Astrocyte (in vitro differentiated cells and primary cell): Measurements from ENCODE around the gene NEMP2. TPM values are rescaled to one million over a fixed set of nuclear protein-coding genes. Genes with fewer than 3 reads are reported as not detected.

Experiments used
- DNase-seq: peaks from one replicate; pipeline ENCODE4 v3.0.0-alpha.2; 2010; ENCODE audit warnings: low read depth
- FAIRE-seq: peaks from 2 replicates; lab custom pipeline; 2011; peaks lifted over from hg19 to GRCh38; lab: Jason Lieb, UNC
- H2AFZ ChIP-seq: 2 replicates; pipeline ENCODE4 v1.6.0; 2012; ENCODE audit warnings: low read depth, low read length, inconsistent platforms
- H3K27ac ChIP-seq: 2 replicates; pipeline ENCODE4 v1.5.1; 2011; ENCODE audit warnings: low read depth, low read length, inconsistent platforms
- H3K27me3 ChIP-seq: 2 replicates; pipeline ENCODE4 v1.6.0; 2011; ENCODE audit warnings: low read length, inconsistent platforms; ENCODE audit not compliant: insufficient read depth
- H3K36me3 ChIP-seq: 2 replicates; pipeline ENCODE4 v1.5.1; 2011; ENCODE audit warnings: low read length, inconsistent platforms; ENCODE audit not compliant: insufficient read depth
- H3K4me1 ChIP-seq: 2 replicates; pipeline ENCODE4 v1.5.1; 2011; ENCODE audit warnings: low read length, inconsistent platforms; ENCODE audit not compliant: insufficient read depth
- H3K4me2 ChIP-seq: 2 replicates; pipeline ENCODE4 v1.6.0; 2012; ENCODE audit warnings: low read length, inconsistent platforms
- H3K4me3 ChIP-seq: 2 replicates; pipeline ENCODE4 v1.5.1; 2011; ENCODE audit warnings: low read depth, mild to moderate bottlenecking, low read length, inconsistent platforms; ENCODE audit not compliant: insufficient read depth
- H3K79me2 ChIP-seq: 2 replicates; pipeline ENCODE4 v1.6.0; 2012; ENCODE audit warnings: mild to moderate bottlenecking, low read length, inconsistent platforms; ENCODE audit not compliant: insufficient read depth
- H3K9ac ChIP-seq: 2 replicates; pipeline ENCODE4 v1.6.0; 2012; ENCODE audit warnings: mild to moderate bottlenecking, low read length, inconsistent platforms
- H3K9me3 ChIP-seq: 2 replicates; pipeline ENCODE4 v1.5.1; 2012; ENCODE audit warnings: low read depth, mild to moderate bottlenecking, low read length, inconsistent platforms; ENCODE audit not compliant: insufficient read depth
- H4K20me1 ChIP-seq: 2 replicates; pipeline ENCODE4 v1.6.0; 2012; ENCODE audit warnings: low read length, inconsistent platforms; ENCODE audit not compliant: insufficient read depth
- H3K27ac Mint-ChIP-seq: one replicate; pipeline ENCODE4 v1.8.0; 2021; ENCODE audit warnings: mild to moderate bottlenecking, mixed read lengths; ENCODE audit not compliant: unreplicated experiment
- H3K27me3 Mint-ChIP-seq: one replicate; pipeline ENCODE4 v1.8.0; 2021; ENCODE audit warnings: low read depth, mixed read lengths; ENCODE audit not compliant: unreplicated experiment
- H3K36me3 Mint-ChIP-seq: one replicate; pipeline ENCODE4 v1.8.0; 2021; ENCODE audit warnings: low read depth, mixed read lengths; ENCODE audit not compliant: unreplicated experiment
- H3K4me1 Mint-ChIP-seq: one replicate; pipeline ENCODE4 v1.8.0; 2021; ENCODE audit warnings: low read depth, mixed read lengths; ENCODE audit not compliant: unreplicated experiment
- H3K4me3 Mint-ChIP-seq: one replicate; pipeline ENCODE4 v1.8.0; 2021; ENCODE audit warnings: mild to moderate bottlenecking, moderate library complexity, mixed read lengths; ENCODE audit not compliant: unreplicated experiment
- H3K9me3 Mint-ChIP-seq: one replicate; pipeline ENCODE4 v1.8.0; 2021; ENCODE audit warnings: mild to moderate bottlenecking, mixed read lengths; ENCODE audit not compliant: unreplicated experiment
- CTCF ChIP-seq: IDR thresholded peaks from 2 replicates; pipeline ENCODE4 v1.5.1; 2011; ENCODE audit warnings: low read depth, mild to moderate bottlenecking, inconsistent platforms, low read length, moderate library complexity; ENCODE audit not compliant: insufficient read depth
- EZH2 ChIP-seq: IDR thresholded peaks from 2 replicates; pipeline ENCODE4 v1.6.1; 2012; ENCODE audit warnings: mild to moderate bottlenecking, low read length, inconsistent platforms; ENCODE audit not compliant: insufficient read depth
- total RNA-seq: library from RNA; stranded (reverse); gene quantifications from 2 replicates; pipeline ENCODE4 v1.2.1, GENCODE V29; 2021

The NEMP2 gene
- total RNA-seq, 1 donor from 2014 or later, result 2.7 TPM

- no peaks in the 10 kb centered on the region for H3K27me3 ChIP-seq
- TF ChIP-seq EZH2 (no peak), CTCF (no peak)
- H3K4me1 Mint-ChIP-seq, result peaks cover 7% of the 10 kb centered on the region
- H3K36me3 ChIP-seq, result no peaks in the 10 kb centered on the region
- H3K9me3 ChIP-seq, result peaks cover 3% of the 10 kb centered on the region
- H3K9ac ChIP-seq, result no peak overlapping the region
- H3K27ac Mint-ChIP-seq, result no peak overlapping the region
- H3K9me3 Mint-ChIP-seq, result peaks cover 7% of the 10 kb centered on the region
- no peak for FAIRE-seq
- H3K79me2 ChIP-seq, result no peaks in the 10 kb centered on the region
- no peak for DNase-seq
- H2AFZ ChIP-seq, result no peak overlapping the region
- H3K27ac ChIP-seq, result no peak overlapping the region
- no peak overlapping the region for H3K4me3 ChIP-seq
- H3K4me3 Mint-ChIP-seq, result no peak overlapping the region
- no peaks in the 10 kb centered on the region for H3K36me3 Mint-ChIP-seq
- no peaks in the 10 kb centered on the region for H4K20me1 ChIP-seq
- H3K4me1 ChIP-seq, result no peaks in the 10 kb centered on the region
- H3K4me2 ChIP-seq, result no peak overlapping the region
- H3K27me3 Mint-ChIP-seq, result no peaks in the 10 kb centered on the region
Observed at GRCh38 chr2:190571686-190572085, 37.2 kb upstream of the NEMP2 start.

GRCh38 chr2:190570871-190571270, 36.3 kb upstream of the NEMP2 start:
- TF ChIP-seq CTCF, result no peak
- no peak for TF ChIP-seq EZH2
- H3K27ac Mint-ChIP-seq, result no peak overlapping the region
- Histone ChIP-seq H3K27ac (no peak overlapping the region), H2AFZ (no peak overlapping the region), H3K4me2 (no peak overlapping the region), H3K9ac (no peak overlapping the region), H3K36me3 (no peaks in the 10 kb centered on the region), H3K27me3 (no peaks in the 10 kb centered on the region), H3K79me2 (no peaks in the 10 kb centered on the region), H4K20me1 (no peaks in the 10 kb centered on the region), H3K9me3 (peaks cover 3% of the 10 kb centered on the region), H3K4me3 (no peak overlapping the region), H3K4me1 (no peaks in the 10 kb centered on the region)
- no peaks in the 10 kb centered on the region for H3K27me3 Mint-ChIP-seq
- H3K4me3 Mint-ChIP-seq, result no peak overlapping the region
- peaks cover 14% of the 10 kb centered on the region for H3K9me3 Mint-ChIP-seq
- H3K4me1 Mint-ChIP-seq, result peaks cover 7% of the 10 kb centered on the region
- no peak for DNase-seq
- H3K36me3 Mint-ChIP-seq, result no peaks in the 10 kb centered on the region
- FAIRE-seq, result no peak

- no peak for DNase-seq
- Histone ChIP-seq H3K4me3 (no peak overlapping the region), H3K9me3 (peaks cover 3% of the 10 kb centered on the region), H3K4me2 (no peak overlapping the region), H3K9ac (no peak overlapping the region), H3K27me3 (no peaks in the 10 kb centered on the region), H3K36me3 (no peaks in the 10 kb centered on the region), H4K20me1 (no peaks in the 10 kb centered on the region), H3K27ac (no peak overlapping the region), H2AFZ (no peak overlapping the region), H3K4me1 (no peaks in the 10 kb centered on the region), H3K79me2 (no peaks in the 10 kb centered on the region)
- Mint-ChIP-seq H3K4me3 (no peak overlapping the region), H3K36me3 (no peaks in the 10 kb centered on the region), H3K9me3 (peaks cover 15% of the 10 kb centered on the region), H3K4me1 (peaks cover 7% of the 10 kb centered on the region), H3K27me3 (no peaks in the 10 kb centered on the region), H3K27ac (no peak overlapping the region)
- no peak for TF ChIP-seq CTCF
- no peak for TF ChIP-seq EZH2
- FAIRE-seq, result no peak
Observed at GRCh38 chr2:190569994-190570755, 35.7 kb upstream of the NEMP2 start.
